Stimulated activated CD4-positive, alpha-beta T cell treated with anti-CD3 and anti-CD28 coated beads, Interleukin-15, amount 100 ng/mL, for 24 hours (primary cell): ENCODE measurements around the gene ITPR2.
"Not testable (repeated sequence)": the region's sequence is repeated elsewhere in the genome, so short reads cannot be mapped to it uniquely, and the experiment has no call there.

Source experiments
- DNase-seq: peaks from one replicate; pipeline ENCODE4 v3.0.0-alpha.2; 2020

Gene ITPR2

DNA sequence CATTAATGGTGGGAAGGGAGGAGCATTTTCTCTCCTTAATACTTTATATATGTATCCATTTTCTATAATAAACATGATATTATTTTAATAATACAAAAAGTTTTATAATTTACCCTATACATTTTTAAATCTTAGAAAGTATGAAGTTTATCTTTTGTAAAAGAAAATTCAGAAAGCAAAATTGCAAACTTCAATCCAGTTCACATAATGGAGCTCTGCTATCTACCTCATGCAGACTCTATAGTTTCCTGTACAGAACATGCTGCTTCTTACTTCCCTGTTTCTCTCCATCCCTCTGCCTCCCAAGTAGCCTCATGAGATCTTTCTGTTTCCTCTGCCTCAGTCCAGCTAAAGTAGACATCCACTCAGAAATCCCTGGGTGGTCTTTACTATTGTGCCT lies 402.4 kb downstream of the ITPR2 start:
- DNase-seq, result not testable (repeated sequence)

GRCh38 chr12:26429070-26429691 lies 403.8 kb downstream of the ITPR2 start:
- no peak for DNase-seq

DNA sequence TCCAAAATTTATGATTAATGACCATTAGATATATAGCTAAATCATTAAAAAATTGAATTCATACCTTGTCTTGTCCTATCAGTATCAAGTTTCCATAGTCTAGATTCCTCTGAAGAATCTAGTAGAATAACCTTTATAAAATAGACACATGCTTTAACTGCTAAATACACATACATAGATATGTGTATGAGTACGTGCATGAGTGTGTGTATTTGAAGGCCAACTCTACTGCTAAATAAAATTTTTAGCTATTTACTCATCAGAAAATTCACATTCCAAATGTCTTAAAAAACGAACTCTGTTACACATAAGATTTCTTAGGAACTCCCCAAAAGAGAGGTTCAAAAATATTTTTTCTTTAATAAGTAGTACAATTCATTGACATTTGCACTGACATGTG lies 404.6 kb downstream of the ITPR2 start:
- DNase-seq, result no peak

DNA sequence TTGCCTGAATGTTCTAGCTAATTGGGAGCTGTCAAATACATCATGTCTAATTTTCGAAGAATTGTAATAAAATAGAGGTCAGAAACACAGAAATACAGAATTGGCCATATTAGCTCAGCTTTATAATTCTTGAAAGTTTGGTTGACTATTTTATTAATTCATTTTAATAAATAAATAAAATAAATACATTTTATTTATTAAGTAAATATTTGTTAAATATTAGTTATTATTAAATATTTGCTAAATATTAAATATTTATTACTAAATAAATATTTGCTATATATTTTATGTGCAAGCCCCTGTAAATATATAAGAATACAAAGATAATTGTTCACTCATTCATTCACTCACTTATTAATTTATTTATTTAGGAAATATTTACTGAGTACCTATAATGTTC lies 406.3 kb downstream of the ITPR2 start:
- no peak for DNase-seq

DNA sequence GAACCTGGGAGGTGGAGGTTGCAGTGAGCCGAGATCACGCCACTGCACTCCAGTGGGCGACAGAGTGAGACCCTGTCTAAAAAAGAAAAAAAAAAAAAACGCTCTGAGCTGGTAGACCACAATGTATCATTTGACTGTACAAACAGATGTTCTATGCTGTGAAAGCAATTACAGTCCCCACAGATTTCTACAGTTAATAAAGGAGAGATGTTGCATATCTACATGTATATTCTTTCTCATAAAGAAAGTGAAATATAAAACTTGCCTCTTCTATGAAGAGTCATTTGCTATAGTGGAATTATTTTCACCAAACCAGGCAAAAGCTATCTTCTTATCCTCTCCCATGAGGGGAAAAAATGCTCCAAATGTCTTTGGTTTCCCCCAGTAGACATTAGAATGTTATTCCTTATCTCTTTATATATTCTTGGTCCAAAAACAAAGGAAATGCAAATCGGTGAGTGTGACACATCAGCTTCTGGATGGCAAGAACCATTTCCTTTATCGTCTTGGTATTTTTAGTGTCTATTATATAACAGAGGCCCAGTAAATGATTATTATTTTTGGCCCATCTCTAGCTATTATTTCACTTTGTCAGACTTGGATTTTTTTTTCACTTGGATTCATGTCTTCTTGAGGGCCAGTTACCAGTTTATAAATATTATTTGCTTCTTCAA lies 407.3 kb downstream of the ITPR2 start:
- DNase-seq, result no peak

DNA sequence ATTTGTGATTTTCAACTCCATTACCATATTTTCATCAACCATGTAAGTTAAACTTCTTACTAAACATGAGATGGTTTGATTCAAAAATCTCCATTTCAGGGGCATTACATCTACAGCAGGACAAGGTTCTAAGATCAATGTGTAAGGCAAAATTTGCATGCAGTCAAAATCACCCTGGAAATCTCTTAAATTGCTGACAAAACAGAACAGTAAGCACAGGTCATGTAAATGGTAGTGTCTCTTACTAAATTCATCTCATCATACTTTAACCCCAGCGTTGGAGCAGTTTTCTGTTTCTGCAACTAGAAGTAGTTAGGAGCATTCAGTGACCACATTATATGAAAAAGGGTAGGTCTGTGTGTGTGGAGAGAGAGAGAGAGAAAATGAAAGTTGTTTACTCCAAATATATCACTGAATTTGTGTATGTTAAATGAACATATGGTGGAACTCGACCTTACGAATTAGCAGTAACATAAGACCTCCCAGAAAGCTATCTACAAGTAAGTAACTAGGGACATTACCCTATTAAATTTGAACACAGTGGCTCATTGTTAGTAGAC lies 410.1 kb downstream of the ITPR2 start:
- no peak for DNase-seq

DNA sequence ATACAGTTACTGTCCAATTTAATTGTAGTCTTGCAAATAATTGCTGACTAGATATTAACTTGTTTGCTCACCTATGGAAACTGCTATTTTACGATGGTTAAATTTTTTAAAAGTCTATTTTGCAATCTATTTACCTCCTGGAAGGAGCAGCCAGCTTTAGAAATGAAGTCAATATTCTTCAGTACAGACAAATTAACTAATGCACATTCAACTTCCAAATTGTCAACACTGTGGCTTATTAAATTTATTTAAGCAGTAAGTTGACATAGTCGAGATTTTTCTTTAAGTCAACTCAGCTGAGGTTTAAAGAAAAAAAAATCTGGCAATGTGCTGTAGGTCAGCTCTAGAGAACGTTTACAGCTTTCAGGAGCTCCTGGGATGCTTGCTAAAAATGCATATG lies 416.4 kb downstream of the ITPR2 start:
- no peak for DNase-seq

DNA sequence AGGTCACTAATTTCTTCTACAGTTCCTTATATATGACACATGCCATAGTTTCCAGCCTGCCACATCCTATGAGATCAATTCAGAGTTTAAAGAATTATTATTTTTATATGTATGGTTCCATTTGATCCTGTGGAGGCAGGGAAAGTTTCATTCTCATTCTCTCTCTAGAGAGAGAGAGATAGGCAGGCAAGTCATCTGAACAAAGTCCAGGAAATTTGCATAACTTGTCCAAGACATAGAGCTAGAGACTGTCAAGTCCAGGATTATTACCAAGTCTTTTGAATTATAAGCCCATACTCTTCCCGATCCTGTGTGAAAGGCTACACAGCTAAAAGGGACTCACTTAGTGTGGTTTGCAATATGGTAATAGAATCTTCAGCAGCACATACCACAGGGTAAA lies 422.3 kb downstream of the ITPR2 start:
- DNase-seq, result no peak

DNA sequence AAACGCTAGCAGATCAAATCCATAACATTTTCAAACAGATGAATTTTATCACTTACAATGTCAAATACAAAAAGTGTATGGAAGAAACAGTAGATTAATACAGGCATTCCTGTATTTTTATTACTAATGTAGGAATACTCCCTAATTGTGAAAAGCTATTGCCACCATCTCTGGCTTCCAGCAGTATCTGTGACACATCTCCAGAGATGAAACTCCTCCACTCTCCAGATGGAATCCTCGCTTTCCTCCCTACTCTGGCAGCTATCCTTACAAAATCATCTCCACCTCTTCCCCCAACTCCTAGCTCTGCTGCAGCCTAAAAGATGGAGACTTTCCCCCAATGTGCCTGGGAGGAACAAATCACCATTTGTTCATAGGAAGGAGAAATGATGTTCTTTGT lies 426.2 kb downstream of the ITPR2 start:
- DNase-seq, result no peak

DNA sequence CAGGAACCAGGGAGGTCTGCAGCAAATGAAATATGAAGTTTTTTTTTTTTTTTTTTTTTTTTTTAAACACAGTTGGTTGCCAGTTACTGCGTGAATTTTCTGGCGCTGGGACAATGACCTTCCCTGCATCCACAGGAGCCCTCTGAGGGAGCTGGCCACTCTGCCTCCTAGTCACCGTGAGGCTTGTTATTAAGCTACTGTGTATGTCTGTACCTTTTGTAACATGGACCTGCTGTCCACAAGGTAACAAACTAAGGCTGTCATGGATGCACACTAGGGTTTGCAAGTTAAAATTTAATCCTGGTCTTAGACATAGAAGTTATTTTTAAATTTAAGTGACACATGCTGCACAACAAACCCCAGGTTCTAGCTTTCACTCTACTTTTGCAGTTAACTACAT lies 426.6 kb downstream of the ITPR2 start:
- no peak for DNase-seq

- no peak for DNase-seq
Measured at GRCh38 chr12:26403601-26404000, 429.4 kb downstream of the ITPR2 start.

DNA sequence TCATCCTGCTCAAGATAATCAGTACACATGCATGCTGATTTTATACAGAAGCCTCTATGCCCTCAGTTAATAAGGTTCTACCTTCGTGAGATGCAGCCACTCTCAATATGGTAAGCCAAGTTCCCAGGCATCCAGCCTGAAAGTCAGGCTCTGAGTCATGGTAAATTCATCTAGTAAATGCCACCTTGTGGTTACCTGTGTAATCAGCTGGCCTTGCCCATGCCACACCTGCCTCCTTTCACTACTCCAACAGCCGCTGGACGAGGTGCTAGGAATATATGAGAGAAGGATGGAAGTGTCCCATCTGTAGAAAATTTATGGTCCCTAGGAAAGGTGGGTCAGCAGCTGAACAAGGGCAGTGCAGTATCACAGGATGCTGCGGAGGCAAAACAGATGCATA lies 430.3 kb downstream of the ITPR2 start:
- no peak for DNase-seq

DNA sequence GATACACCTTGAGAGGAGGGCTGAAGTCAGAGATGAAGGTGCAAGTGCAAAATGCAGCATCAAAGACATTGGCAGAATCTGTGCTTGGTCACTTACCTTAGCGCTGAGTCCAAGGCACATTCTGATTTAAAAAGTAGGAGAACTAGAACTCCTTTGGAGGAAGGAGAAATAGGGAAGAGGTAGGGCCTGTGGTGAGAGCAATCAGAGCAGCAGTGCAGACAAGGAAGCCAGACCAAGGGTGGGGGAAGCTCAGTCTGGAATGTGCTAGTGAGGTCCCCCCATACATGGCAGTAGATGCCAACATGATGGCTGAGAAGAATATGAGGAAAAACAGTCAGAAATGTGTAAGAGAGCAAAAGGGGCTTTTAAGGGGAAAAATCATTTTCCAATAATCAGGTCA lies 431.1 kb downstream of the ITPR2 start:
- no peak for DNase-seq

DNA sequence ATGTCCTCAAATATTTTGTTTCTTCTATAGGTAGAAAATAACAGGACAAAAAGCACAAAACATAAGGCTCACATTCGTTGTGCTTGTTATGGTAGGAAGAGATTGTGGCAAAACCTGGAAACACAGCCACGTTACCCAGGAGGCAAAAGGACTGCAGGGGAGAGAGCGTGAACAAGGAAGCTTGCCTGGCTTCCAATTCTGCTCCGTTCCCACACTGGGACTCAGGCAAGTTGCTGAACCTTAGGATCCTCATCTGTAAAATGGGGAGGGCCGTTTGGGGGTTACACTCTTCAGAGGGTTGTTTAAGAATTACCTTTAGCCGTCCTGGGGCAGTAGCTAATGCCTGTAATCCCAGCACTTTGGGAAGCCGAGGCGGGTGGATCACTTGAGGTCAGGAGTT lies 432.4 kb downstream of the ITPR2 start:
- DNase-seq, result no peak

DNA sequence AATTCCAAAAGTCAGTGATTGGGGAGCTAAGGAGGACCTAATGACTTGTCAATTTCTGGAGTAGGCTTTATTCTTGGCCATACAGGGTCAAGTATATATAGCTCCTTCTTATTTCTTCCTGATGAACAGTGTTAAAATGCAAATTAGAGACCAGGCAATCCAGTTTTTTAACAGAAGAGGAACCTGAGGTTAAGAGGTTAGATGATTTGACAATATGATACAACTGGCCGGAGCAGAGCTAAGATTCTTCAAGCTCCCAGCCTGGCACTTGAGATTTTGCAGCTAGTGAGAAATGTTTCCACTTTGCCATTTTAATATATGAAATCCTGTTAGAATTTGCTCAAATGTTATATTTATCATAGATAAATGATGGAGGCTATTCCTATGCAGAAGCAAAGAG lies 433.6 kb downstream of the ITPR2 start:
- no peak for DNase-seq

GRCh38 chr12:26396402-26396801 lies 436.6 kb downstream of the ITPR2 start:
- no peak for DNase-seq

- DNase-seq, result no peak
Measured at GRCh38 chr12:26389343-26389742, 443.7 kb downstream of the ITPR2 start.

DNA sequence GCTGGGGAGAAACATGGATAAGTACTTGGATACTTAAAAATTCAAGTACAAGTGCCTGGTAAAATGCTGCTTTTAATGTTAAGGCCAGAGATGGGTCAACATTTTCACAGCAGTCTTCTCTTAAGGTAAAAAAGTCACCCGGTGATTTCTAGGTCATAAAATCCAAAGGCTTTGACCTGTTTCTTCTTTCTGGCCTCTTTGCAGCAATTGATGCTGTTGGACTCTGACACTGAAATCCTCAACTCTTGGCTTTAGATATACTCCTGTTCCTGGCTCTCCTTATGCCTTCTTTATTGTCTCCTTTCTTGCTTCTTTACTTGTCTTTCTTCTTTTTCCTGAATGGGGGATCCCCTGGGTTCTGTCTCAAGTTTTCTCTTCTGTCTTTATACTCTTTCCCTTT lies 448.5 kb downstream of the ITPR2 start:
- no peak for DNase-seq

- no peak for DNase-seq
Measured at GRCh38 chr12:26383041-26383440, 450.0 kb downstream of the ITPR2 start.

- no peak for DNase-seq
Measured at GRCh38 chr12:26380897-26381296, 452.1 kb downstream of the ITPR2 start.

GRCh38 chr12:26379777-26380467 lies 453.1 kb downstream of the ITPR2 start:
- no peak for DNase-seq

- no peak for DNase-seq
Measured at GRCh38 chr12:26378711-26379110, 454.3 kb downstream of the ITPR2 start.

DNA sequence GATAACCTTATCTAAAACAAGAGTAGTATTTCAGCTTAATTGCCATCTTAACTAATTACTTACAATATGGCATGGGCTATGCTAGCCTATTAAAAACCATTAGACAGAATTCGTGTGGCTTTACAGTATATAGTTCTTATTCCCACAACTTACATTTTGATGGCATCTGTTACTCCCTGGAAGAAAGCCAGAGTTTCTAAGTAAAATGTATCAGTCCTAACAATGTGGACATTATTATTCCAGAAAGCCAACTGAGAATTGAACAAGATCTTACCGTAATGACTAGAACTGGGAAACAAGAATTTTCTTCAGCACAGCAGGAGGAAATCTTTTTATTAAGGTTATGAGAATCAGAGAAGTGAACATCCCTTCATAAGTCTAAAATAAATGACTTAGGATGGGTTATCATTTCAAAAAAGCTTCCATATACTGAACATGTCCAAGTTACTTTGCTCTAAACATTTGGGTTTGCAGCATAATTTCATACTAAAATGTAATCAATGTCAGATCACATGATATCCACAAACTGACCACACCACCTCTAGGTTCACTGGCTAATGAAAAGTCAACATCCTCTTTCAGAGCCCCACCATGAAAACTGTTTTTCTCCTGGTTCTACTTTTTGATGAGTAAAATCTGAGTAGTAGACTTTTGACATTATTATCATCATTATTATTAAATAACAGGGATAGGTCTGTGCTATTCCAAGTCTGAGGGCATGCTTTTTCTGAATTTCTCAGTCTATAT lies 457.9 kb downstream of the ITPR2 start:
- no peak for DNase-seq
